SJCRH30 (cell line): Measurements from ENCODE around the gene AQP12A. TPM values are rescaled to one million over a fixed set of nuclear protein-coding genes. Genes with fewer than 3 reads are reported as not detected.
"Not testable (repeated sequence)": the region's sequence is repeated elsewhere in the genome, so short reads cannot be mapped to it uniquely, and the experiment has no call there.

Source experiments
- DNase-seq, 2 experiments: peaks; one replicate each; pipeline ENCODE4 v3.0.0-alpha.2; 2015 to 2020
- H3K27ac ChIP-seq: fragments of 250-450 bp; sonication (Bioruptor Pico); 2 replicates; pipeline ENCODE4 v1.5.1; 2020; ENCODE audit warnings: mild to moderate bottlenecking, moderate library complexity
- H3K27me3 ChIP-seq: fragments of 250-450 bp; sonication (Bioruptor Pico); 2 replicates; pipeline ENCODE4 v1.5.1; 2020; ENCODE audit warnings: mild to moderate bottlenecking, moderate library complexity
- H3K36me3 ChIP-seq: fragments of 250-450 bp; sonication (Bioruptor Pico); 2 replicates; pipeline ENCODE4 v1.5.1; 2020; ENCODE audit warnings: mild to moderate bottlenecking, moderate library complexity
- H3K4me1 ChIP-seq: fragments of 250-450 bp; sonication (Bioruptor Pico); 2 replicates; pipeline ENCODE4 v1.5.1; 2020; ENCODE audit warnings: mild to moderate bottlenecking, moderate library complexity
- H3K4me3 ChIP-seq: fragments of 250-450 bp; sonication (Bioruptor Pico); 2 replicates; pipeline ENCODE4 v1.5.1; 2020; ENCODE audit warnings: mild to moderate bottlenecking, moderate library complexity
- H3K9me3 ChIP-seq: fragments of 250-450 bp; sonication (Bioruptor Pico); replicated peaks from 2 replicates; pipeline ENCODE4 v1.5.1; 2020; ENCODE audit warnings: mild to moderate bottlenecking, moderate library complexity
- total RNA-seq: library from RNA; depleted of rRNA; stranded (reverse); fragments of >200 nt; shearing (Covaris generic); gene quantifications from 2 replicates; pipeline ENCODE4 v1.2.3, GENCODE V29; 2014

The AQP12A gene
- total RNA-seq, 1 experiment from 2014 or later: not detected

DNA sequence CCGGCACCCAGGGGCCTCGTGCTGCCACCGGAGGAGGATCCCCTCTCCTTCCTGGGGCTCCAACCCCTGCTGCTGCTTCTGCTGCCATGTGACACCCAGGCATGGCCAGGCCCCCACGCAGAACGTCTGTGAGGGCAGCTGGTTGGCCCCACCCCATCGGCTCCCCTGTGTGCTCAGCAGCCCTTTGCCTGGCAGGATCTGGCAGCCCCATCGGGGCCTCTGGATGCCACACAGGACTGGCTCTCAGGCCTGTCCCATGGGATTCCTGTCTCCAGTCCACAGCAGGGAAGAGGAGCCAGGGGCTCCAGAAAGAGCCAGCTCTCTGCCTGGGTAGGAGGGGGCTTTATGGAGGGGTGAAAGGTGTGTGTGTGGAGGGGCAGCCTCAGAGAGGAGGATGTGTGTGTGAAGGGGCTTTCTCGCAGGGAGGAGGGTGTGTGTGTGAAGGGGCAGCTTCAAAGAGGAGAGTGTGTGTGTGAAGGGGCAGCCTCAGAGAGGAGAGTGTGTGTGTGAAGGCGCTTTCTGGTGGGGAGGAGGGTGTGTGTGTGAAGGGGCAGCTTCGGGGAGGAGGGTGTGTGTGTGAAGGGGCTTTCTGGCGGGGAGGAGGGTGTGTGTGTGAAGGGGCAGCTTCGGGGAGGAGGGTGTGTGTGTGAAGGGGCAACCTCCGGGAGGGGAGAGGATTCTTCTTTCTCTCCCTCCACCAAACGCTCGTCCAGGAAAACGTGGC lies 17.0 kb upstream of the AQP12A start:
- H3K27me3 ChIP-seq: peaks cover 14% of the 10 kb centered on the region; the same call in 1 of the 2 replicates
- H3K36me3 ChIP-seq, H3K27ac ChIP-seq, H3K9me3 ChIP-seq, H3K4me1 ChIP-seq, H3K4me3 ChIP-seq: not testable (repeated sequence)
- peak; percentile 29 to 42 for DNase-seq

DNA sequence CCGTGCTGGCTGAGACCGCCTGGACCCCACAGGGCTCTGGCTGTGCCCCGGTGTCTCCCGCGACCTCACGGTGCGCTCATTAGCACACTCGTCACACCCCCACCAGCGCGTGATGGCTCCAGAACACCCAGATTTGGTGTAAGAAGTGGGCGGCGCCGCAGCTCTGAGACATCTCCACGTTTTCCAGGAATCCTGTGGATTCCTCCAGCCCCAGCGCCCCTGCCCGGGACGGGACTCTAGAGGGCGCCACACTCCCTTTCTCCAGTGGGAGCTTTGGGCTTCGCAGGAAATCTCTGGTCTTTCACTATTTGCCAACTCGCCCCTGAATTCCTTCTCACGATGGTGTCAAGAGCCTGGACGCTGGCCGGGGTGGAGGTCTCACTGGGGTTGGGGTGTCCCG lies 16.3 kb upstream of the AQP12A start:
- H3K4me1 ChIP-seq, H3K4me3 ChIP-seq, H3K27ac ChIP-seq, DNase-seq, H3K9me3 ChIP-seq, H3K36me3 ChIP-seq, H3K27me3 ChIP-seq: not testable (repeated sequence)

DNA sequence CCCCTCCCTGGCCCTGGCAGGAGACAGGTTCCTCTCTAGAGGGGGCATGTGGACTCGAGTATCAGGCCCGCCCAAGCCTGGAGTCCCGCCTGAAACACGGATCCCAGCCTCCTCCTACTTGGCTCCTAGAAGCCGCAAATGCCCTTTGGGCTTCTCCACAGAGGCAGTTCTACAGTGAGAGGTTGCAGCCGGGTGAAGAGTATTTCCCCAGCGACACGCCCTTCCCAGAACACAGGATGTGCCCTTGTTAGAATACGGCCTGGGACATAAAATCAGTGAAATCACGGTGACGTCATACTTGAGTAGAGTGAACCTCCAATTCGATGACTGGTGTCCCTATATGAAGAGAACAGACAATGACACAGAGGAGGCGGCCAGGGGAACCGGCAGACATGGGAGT lies 13.6 kb upstream of the AQP12A start:
- H3K27ac ChIP-seq, H3K4me1 ChIP-seq, H3K4me3 ChIP-seq, H3K27me3 ChIP-seq, DNase-seq, H3K9me3 ChIP-seq, H3K36me3 ChIP-seq: not testable (repeated sequence)

DNA sequence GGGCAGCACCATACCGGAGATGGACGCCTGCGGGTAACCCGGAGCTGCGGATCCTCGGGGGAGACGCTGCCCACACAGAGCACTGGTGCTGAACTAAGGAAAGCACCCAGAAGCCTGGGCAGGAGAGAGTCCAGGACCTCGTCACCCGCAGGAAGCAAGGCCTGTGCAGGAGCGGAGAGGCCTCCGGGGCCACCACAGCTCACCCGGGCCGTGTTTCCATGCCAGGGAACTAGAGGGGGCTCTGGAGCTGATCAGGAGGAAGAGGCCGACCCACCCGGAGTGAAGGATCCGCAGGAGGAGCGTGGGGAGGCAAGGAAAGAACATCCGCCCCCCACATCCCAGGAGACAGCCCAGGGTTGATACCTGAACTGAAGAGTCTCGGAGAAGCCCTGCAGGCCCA lies 12.8 kb upstream of the AQP12A start:
- H3K36me3 ChIP-seq, H3K4me1 ChIP-seq, H3K27ac ChIP-seq, H3K9me3 ChIP-seq, DNase-seq, H3K27me3 ChIP-seq, H3K4me3 ChIP-seq: not testable (repeated sequence)

DNA sequence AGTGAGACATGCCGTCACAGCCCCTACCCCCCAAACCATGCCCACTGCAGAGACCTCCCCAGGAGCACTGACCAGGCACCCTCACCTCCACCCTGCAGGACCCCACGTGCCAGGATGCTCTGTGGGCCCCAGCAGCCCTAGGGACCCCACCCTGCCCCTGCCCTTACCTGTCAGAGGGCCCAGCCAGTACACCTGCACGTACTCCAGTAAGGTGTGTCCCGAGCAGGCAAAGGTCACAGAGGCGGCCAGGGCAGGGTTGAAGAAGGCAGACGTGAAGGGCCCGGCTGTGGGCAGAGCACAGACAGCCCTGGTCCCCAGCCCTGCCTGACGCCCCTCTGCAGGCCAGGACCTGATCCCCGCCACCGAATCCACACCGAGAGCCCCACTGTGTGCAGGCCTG lies 11.5 kb upstream of the AQP12A start:
- not testable (repeated sequence) for H3K4me1 ChIP-seq, H3K36me3 ChIP-seq, H3K4me3 ChIP-seq, H3K9me3 ChIP-seq, H3K27me3 ChIP-seq, H3K27ac ChIP-seq, DNase-seq

DNA sequence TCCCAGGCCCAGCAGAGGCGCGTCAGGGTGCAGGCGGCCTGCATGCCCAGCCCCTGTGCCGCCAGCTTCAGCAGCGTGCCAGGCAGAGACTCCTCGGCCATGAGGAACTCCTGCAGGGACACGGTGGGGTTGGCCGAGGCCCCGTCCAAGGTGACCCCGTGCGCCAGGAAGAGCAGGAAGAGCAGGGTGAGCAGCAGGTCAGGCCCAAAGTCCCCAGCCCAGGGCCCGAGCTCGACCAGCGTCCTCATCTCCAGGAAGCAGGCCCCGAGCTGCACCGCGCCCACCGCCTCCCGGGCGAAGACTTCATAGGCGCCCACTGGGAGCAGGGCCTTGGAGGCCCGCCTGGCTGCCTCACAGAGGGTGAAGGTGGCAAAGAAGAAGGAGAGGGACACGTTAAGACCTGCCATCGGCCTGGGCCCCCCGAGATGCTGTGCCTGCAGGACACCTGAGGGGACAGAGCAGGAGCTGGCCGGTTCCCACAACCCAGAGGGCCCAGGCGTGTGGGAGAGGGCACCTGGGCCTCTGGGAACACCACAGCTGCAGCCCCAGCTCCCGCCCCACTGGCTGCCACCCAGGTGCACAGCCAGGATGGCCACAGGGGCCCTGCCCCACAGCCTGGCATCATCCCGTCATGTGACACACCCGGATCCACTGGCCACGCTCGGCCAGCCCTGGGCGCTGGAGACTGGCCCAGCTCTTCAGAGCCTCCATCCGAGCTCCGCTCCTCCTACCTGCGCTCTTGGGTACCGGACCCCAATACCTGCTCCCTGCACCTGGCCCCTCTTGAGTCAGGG lies 9.0 kb upstream of the AQP12A start, which contains the start of gene AQP12B:
Gene AQP12B (minus strand): TSS at position 455 of the 794 bp plus-strand sequence. CDS start 48 bp downstream, at position 407.
- H3K36me3 ChIP-seq, H3K4me1 ChIP-seq, H3K9me3 ChIP-seq, H3K4me3 ChIP-seq, DNase-seq, H3K27ac ChIP-seq: not testable (repeated sequence)
- H3K27me3 ChIP-seq: peaks cover 15% of the 10 kb centered on the region

DNA sequence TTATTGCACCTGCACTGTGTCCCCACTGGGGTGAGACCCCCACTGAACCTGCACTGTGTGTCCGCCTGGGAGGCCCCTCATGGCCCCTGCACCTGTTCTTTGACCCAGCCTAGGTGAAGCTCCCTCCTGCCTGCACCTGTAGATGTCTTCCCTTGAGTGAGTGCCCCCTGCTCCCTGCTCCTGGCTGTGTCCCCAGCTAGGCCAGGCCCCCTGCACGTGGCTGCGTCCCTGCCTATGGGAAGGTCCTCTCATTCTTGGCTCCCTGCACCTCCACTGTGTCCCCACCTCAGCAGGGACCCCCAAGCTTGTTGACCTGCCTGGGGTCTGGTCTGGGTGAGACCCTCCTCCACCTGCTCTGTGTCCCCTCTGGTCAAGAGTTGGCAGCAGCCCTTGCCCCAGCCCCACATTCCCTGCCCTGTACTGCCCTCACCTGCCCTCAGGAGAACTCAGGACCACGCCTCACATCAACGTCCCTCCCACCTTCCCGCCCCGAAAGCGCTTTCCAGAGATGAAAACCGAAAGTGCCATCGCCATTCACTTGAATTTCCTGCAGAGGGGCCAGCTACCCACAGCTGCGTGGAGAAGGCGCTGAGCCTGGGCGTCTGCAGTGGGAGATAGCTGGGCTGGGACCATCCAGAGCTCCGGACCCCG lies 8.2 kb upstream of the AQP12A start:
- DNase-seq, H3K27ac ChIP-seq, H3K4me1 ChIP-seq, H3K4me3 ChIP-seq, H3K36me3 ChIP-seq, H3K9me3 ChIP-seq: not testable (repeated sequence)
- peaks cover 15% of the 10 kb centered on the region for H3K27me3 ChIP-seq

DNA sequence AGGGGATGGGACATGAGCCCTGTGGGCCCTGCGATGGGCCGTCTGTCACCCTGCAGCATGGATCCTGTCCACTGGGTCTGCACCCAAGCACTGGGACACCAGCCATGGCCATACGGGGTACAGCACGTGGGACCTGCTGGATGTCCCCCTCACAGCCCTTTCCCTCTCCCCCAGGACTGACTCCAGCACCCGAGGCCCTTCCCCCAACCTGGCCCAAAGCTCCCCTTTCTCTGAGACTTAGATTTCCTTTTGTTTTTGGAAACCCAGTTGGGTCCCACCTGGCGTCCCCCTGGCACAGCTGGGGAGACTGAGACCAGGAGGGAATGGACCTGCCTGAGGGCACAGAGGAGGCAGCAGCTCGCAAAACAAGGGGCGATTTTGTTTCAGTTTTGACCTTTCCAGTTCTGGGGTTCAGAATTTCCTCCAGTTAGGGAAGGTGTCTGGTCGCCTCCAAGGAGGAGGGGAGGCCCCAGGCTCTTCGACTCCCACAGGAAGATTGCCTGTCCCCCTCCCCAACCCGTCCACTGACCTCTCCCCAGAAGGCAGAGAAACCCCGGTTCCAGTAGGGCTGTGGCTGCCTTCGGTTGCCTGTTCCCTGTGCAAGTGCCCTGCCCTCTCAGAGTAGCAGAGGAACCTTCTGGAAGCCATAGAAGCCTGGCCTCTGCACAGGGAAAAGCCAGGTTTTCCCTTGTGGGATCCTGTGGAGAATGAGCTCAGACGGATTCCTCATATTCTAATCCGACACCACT lies 7.5 kb upstream of the AQP12A start:
- H3K9me3 ChIP-seq, H3K4me3 ChIP-seq, H3K4me1 ChIP-seq, H3K36me3 ChIP-seq, DNase-seq, H3K27ac ChIP-seq: not testable (repeated sequence)
- peaks cover 15% of the 10 kb centered on the region for H3K27me3 ChIP-seq

DNA sequence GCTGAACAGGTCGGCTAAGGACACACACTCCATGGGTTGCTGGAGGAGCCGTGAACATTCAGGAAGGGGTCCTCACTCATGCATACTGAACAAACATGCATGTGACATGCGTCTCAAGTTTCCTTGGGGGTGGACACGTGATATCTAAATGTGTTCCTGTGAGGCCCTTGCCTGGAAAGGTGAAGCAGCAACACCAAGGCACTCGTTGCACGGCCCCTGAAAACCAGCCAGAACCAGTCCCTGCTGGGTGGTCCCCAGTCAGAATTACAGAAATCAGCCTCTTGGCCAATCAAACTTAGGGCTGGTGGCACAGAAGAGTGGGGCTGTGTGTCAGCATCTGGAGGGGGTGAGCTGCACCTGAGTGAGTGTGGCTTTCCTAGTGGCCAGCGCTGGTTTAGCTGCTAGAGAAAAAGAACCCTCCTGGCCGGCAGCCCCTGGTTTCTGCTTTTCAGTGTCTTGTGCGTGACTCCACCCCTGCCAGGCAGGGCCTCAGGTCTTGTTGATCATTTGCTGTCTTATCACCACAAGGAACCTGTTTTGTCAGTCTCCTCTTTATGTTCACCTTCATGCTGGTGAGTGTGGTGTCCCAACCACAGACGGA lies 5.8 kb upstream of the AQP12A start:
- Histone ChIP-seq H3K9me3 (no peaks in the 10 kb centered on the region), H3K27me3 (peaks cover 15% of the 10 kb centered on the region), H3K4me1 (no peaks in the 10 kb centered on the region), H3K27ac (no peak overlapping the region), H3K36me3 (no peaks in the 10 kb centered on the region), H3K4me3 (no peak overlapping the region)
- DNase-seq: no peak

DNA sequence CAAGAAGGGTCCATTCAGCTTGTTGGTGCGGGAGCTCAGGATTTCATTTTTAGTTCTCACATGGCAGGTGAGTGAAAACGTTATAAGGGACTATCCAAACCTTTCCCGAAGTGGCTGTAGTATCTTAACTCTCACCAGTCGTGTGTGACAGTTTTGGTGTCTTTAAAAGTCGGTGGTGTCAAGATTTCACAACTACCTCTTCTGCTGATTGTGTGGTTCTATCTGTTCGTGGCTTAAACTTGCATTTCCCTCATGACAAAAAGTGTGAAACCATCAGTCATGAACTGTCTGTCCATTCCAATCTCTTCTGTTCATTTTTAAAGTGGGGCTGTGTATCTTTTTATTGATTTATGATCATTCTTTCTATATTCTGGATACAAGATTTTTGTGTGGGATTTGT lies 5.2 kb upstream of the AQP12A start:
- no peak overlapping the region for H3K27ac ChIP-seq
- H3K36me3 ChIP-seq: no peaks in the 10 kb centered on the region
- no peak overlapping the region for H3K4me3 ChIP-seq
- no peaks in the 10 kb centered on the region for H3K4me1 ChIP-seq
- H3K9me3 ChIP-seq: no peaks in the 10 kb centered on the region
- peaks cover 15% of the 10 kb centered on the region for H3K27me3 ChIP-seq
- DNase-seq: no peak

DNA sequence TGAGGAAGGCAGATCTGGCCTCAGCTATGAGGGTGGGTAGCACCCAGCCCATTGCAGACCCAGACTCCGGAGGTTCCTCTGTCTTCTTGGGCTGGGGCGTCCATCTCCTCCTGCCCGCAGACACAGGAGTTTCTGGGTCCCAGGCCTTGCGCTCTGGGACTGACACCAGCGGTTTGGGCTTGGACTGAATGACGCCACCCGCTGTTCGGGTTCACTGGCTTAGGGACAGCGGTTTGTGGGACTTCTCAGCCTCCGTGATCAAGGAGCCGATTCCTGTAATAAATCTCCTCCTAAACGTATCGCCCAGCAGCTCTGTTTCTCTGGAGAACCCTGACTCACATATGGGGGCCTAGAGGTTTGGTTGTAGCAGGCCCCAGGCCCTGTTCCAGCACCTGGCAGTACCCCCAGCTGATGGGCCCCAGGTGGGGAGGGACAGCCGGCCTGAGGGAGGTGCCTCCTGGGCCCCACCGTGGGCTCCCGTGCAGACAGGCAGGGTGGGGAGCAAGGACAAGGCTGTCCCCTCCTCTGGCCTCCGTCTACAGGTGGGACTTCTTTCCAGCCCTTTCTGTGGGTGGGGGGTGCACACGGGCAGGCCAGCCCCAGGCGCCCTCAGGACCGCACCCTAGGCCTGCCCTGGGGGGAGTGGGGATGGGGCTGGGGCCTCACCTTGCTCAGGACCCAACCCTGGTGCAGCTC lies 4.5 kb upstream of the AQP12A start:
- H3K27ac ChIP-seq: no peak overlapping the region
- H3K4me1 ChIP-seq: no peaks in the 10 kb centered on the region
- peaks cover 15% of the 10 kb centered on the region for H3K27me3 ChIP-seq
- H3K36me3 ChIP-seq: no peaks in the 10 kb centered on the region
- no peaks in the 10 kb centered on the region for H3K9me3 ChIP-seq
- no peak for DNase-seq
- H3K4me3 ChIP-seq: no peak overlapping the region

DNA sequence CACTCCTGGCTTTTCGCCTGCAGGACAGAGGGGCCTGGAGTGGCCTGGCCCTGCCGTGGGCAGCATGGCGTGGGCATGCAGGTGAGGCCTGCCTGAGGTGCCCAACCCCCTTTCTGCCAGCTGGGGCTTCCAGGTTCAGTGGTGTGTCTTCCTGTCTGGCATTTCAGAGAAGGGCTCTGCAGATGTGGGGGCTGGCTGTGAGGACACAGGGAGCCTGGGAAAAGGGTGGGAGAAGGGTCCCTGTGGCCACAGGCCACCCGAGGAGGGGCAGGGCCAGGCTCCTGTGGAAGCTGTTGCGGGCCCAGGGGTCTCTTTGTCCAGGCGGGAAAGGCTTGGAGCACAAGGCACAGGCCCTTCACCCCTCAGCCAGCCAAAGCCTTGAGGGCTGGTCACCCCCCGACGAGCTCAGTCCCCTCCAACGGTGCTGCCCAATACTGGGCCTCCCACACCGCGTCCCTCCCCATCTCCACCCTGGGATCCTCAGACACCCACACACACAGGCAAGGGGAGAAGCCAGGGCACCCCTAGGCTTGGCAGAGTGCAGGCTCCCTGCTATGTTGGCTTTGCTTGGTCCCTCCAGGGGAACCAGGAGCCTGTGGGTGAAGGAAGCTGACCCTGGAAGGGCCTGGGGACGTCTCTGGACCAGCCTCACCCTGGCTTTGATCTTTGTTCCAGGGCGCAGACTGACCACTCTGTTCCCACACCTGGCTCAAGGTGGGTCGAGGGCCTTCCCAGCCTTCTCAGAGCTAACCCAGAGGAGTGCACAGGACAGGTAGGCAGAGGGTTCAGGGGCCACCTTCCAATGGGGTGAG lies 3.7 kb upstream of the AQP12A start:
- H3K4me1 ChIP-seq: no peaks in the 10 kb centered on the region
- H3K27ac ChIP-seq: no peak overlapping the region
- H3K36me3 ChIP-seq: no peaks in the 10 kb centered on the region
- H3K4me3 ChIP-seq: no peak overlapping the region
- H3K9me3 ChIP-seq: no peaks in the 10 kb centered on the region
- no peak for DNase-seq
- peaks cover 15% of the 10 kb centered on the region for H3K27me3 ChIP-seq

DNA sequence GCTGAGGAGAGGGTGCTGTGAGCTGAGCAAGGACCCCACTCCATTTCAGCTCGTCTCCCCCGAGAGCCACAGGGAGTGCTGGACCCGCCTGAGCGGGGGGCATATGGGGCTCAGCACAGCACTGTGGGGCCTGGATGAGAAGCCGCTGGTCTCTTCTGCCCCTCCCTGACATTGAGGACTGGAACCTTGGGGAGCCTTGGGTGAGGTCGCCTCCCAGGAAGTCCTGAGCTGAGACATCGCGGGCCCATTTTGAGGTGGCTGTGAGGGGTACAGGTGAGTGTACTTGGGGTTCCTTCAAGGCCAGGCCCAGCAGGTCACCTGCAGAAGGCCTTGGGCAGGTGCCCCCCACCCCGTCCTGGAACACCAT lies 3.1 kb upstream of the AQP12A start:
- Histone ChIP-seq H3K4me1 (no peaks in the 10 kb centered on the region), H3K36me3 (no peaks in the 10 kb centered on the region), H3K9me3 (no peaks in the 10 kb centered on the region), H3K27me3 (peaks cover 15% of the 10 kb centered on the region), H3K27ac (no peak overlapping the region), H3K4me3 (no peak overlapping the region)
- no peak for DNase-seq
